Measurements from ENCODE around the gene TMEM88. TPM values are rescaled to one million over a fixed set of nuclear protein-coding genes. Genes with fewer than 3 reads are reported as not detected.
A peak's percentile ranks its signal among the peaks of the same experiment; 100 is the strongest.
"Not testable (repeated sequence)": the region's sequence is repeated elsewhere in the genome, so short reads cannot be mapped to it uniquely, and the experiment has no call there.

The TMEM88 gene
- total RNA-seq, 1 donor from 2014 or later, result 17.2 TPM

DNA sequence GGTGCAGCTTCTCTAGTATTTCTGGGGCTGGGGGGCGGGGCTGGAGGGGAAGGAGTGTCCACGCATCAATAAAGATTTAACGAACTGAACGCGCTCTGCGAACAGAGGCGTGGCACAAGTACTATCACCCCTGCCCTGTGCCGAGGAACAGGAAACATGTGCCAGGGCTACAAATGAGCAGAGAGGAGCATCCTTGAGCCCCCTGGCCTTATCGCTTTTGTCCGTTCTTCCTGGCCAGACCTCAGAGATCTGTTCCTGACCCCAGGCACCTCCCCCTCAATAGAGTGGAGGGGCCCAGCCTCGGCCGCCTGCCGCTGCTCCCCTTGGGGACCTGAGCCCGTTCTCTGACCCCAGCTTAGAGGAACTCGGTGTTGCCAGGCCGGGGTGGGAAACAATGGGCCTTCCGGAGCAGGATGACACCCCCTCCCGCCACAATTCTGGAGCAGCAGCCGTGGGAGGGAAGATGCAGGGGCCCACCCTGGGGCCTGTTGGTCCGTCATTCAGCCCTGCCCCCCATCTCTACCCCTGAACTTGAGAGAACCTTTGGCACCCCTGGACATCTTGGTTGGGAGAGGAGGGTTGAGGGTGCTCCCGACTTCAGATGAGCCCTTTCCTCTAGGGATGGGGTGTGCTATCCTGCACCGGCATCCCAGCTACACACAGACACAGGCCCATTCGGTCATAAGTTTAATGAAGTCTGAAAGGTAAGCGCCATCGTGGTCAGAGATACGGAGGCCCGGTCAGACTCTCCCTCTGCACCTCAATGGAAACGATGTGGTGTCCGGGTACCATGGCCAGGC, 1.3 kb downstream of the TMEM88 start:
- DNase-seq (ENCODE audit: low read depth in 2 of 2), result peak; percentile 76 to 85

DNA sequence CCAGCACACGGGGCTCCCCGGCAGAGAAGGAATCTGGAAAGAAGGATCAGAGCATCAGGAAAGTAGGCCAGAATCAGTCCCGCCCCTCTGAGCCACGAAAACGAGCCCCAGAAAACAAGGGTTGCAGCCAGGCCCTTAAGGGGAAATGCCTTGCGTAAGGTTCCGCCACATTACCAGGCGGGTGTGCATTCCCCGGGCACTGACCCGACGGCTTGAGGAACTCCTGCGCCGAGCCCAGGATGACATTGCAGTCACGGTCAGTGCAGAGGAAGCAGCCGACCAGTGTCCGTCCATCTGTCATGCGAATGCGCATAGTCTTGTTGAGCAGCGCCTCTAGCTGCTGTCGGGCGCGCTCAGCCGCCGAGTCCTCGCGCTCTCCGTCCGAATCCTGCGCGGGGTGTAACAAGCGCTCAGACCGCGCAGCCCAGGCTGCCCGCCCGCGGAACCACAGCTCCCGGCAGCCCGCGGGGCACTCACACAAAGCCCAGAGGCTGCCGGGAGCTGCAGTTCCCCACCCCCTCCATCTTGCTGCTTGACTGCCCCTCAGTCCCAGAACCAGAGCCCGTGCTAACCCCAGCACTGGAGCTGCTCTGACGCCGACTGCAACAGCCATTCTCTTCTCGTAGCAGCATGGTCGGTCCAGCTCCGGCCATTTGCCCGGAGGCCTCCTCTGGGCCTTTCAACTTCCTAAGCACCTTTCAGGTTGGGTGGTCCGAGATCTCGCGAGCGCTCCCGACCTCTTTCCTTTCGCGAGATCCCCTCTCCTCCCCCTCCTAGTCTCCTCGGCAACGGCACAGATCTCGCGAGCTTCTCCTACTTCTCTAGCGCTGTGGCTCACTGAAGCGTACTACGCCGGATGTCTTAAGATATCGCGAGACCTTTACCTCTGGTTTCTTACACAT, 2.2 kb downstream of the TMEM88 start, which contains the start of gene NAA38:
Gene NAA38 (minus strand): TSS at position 749 of the 902 bp plus-strand sequence. CDS start 96 bp downstream, at position 653.
- DNase-seq (ENCODE audit: low read depth in 2 of 2), result peak; percentile 99

DNA sequence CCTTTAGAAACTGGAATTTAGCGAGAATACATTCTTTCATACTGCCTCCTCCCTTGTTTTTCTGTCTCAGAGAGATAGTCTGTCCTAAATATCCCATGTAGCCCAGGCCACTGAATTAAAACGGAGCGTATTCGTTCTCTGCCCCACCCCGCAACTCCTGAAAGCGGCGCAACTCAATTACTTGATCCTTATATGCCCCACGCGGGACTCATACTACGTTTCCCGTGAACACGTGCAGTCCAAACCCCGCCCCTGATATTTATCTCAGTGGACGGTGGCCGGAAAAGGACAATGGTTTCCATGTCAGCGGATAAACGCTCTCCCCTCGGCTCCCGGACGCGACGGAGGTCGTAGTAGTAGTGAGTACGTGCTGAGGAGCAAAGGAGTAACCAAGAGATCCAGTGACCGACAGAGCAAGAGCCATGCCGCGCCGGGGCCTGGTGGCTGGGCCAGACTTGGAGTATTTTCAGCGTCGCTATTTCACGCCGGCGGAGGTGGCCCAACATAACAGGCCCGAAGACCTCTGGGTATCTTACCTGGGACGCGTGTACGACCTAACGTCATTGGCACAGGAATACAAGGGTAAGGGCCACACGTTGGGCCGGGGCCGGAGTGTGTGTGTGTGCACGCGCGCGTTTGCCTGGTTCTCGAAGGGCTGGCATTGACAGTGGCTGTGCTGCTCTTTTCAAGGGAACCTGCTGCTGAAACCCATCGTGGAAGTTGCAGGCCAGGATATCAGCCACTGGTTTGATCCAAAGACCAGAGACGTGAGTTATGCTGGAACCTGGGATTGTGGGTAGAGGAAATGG, 3.1 kb downstream of the TMEM88 start, which contains the start of gene CYB5D1:
Gene CYB5D1 (plus strand): TSS at position 291 of the 809 bp plus-strand sequence. CDS start 132 bp downstream, at position 423.
- peak; percentile 92 to 95 for DNase-seq (ENCODE audit: low read depth in 2 of 2)

DNA sequence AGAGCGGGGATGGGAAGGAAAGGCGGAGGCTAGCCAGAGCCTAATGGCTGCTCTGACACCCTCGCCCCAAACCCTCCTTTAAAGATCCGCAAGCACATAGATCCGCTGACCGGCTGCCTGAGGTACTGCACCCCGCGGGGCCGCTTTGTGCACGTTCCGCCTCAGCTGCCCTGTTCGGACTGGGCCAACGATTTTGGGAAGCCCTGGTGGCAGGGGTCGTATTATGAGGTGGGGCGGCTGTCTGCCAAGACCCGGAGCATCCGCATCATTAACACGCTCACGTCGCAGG, 3.6 kb downstream of the TMEM88 start:
- DNase-seq (ENCODE audit: low read depth in 2 of 2), result peak in 1 of 2 donors; percentile 58

DNA sequence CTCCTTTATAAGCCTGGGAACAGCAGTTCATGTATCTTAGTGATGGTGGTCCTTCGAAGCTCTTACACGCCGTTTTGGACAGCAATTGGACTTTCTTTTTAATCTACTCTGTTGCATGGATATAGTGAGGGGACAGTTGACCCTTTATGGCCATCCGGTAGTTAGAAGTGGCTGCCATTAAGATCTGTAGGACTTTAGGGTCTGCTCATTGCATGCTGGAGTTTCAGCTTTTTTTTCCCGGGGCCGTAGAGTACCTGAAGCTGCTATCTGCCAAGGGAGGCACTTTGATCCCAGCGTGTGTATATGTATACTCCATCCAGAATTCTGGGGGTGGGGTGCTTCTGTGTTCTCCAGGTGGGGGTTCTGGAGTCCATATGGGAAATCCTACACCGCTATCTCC, 4.2 kb downstream of the TMEM88 start:
- DNase-seq (ENCODE audit: low read depth in 2 of 2), result no peak

DNA sequence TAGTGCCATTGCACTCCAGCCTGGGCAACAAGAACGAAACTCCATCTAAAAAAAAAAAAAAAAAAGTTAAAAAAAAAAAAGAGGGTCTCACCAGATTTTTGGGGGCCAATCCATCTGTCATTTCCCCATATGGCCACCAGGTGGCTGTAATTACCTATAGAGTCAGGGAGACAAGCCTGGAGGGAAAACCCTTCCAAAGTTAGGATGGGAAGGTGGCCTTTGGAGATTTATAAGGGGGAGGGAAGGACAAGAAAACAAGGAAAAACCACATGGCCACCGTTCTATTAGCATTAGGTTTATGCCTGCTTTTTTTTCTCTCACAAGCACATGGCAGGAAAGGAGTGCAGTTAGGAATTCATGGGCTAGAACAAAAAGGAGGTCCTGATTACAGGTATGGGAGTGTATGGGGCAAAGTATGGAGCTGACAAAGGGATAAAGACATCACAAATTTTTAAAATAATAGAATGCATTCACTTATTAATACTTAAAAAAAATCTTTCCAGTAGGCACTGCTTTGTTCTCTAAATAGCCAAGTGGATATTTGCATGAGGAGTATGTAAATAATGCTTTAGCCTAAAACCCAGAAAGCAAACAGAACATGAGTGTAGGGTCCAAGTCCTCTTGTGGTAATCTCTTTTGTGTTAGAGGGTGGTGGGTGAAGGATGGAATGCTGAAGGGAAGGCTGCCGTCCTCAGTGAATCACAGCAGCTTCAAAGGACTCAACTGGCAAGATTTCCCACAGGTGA, 8.0 kb downstream of the TMEM88 start:
- DNase-seq (ENCODE audit: low read depth in 2 of 2), result peak in 1 of 2 donors; percentile 58

DNA sequence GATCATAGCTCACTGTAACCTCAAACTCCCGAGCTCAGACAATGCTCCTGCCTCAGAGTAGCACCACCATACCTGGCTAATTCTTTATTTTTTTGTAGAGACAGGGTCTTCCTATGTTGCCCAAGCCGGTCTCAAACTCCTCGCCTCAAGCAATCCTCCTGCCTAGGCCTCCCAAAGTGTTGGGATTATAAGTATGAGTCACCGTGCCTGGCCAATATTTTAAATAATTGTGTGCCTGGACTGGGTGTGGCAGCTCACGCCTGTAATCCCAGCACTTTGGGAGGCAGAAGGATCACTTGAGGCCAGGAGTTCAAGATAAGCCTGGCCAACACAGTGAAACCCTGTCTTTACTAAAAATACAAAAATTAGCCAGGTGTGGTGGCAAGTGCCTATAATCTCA, 9.5 kb downstream of the TMEM88 start:
- DNase-seq (ENCODE audit: low read depth in 2 of 2), result not testable (repeated sequence)

DNA sequence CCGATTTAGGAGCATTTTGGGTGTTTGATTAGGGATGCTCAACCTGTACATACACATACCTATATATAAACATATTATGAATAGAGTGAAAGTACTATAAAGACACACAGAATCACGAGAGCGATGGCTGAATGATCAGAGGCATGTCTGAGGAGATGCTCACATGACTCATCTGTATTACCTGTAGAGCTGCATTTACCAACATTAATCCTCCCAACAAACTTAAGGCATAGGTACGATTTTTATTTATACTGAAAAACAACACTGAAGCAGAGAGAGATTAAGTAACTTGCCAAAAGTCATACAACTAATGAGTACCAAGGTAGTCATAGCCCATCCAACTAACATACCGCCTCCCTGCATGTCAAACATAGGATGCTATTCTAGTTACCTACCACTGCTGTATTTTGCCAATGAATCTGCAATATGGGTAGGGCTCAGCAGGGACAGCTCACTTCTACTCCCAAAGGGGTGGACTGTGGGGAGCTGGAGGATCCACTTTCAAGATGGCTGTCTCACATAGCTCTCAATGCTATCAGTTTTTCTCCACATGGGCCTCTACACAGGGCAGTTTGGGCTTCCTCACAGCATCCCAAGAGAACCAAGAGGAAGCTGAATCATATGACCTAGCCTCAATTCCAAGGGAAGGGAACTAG, 10.3 kb downstream of the TMEM88 start:
- no peak for DNase-seq (ENCODE audit: low read depth in 2 of 2)

DNA sequence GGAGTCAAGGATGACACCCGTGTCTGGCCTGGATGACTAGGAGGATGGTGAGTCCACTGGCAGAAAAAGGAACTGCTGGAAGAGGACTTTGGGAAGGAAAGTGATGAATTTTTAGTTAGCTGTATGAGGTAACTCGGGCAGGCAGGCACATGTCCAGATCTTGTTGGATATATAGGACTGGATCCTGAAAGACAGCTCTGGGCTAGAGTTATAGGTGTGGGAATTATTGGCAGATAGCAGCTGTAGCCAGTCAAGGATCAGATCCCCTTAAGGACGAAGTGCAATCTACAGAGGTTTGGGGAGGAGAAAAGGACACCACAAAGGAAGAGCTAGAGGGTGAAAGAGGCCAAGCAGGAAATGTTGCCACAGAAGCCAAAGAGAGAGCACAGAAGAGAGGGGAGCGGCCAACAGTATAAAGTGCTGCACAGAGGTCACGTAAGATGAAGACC, 13.0 kb downstream of the TMEM88 start:
- no peak for DNase-seq (ENCODE audit: low read depth in 2 of 2)

DNA sequence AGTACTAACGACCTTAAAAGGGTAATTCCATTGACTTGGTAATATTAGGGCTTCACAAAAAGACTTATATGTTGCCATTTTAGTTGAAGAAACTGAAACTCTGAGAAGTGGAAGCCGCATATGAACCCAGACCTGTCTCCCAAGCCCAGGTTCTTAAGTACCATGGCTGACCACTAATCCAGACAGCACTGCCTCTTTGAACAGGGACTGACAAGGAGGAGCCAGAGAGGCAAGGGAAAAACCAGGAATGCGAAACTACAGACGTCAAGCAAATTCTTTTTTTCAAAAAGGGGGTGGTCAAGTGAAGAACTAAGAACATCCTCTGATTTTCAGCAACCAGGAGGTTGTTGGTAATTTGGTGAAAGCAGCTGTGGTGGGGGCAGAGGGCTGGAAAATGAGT, 18.2 kb downstream of the TMEM88 start:
- DNase-seq (ENCODE audit: low read depth in 2 of 2), result no peak

DNA sequence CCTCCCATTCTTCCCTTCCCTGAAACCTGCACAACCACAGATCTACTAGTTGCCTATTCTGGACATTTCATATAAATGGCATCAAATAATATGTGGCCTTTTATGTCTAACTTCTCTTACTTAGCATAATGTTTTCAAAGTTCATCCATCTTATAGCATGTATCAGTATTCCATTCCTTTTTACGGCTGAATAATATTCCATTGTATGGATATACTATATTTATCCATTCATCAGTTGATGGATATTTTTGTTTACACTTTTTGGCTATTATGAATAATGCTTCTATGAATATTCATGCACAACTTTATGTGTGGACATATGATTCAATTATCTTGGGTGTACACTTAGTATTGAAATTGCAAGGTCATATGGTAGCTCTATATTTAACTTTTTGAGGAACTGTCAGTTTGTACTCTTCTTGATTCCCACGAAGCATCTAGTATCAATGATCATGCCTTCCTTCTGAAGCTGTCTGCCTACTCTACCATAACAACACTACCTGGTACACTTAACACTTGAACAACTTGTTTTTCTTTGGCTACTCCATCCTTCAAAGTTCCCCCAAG, 21.0 kb downstream of the TMEM88 start:
- DNase-seq (ENCODE audit: low read depth in 2 of 2), result no peak

DNA sequence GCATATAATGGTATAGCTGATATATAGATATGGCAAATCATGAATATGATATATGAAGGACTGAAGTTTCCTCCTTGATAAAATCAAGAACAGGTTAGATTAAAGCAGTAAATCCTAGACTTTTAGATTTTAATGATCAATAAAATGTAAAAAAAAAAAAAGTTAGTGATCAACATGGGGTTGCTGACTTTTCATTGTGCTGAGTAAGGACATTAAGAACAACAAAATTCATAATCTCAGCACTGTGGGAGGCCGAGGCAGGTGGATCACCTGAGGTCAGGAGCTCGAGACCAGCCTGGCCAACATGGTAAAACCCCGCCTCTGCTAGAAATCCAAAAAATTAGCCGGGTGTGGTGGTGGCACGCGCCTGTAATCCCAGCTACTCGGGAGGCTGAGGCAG, 23.4 kb downstream of the TMEM88 start:
- no peak for DNase-seq (ENCODE audit: low read depth in 2 of 2)

DNA sequence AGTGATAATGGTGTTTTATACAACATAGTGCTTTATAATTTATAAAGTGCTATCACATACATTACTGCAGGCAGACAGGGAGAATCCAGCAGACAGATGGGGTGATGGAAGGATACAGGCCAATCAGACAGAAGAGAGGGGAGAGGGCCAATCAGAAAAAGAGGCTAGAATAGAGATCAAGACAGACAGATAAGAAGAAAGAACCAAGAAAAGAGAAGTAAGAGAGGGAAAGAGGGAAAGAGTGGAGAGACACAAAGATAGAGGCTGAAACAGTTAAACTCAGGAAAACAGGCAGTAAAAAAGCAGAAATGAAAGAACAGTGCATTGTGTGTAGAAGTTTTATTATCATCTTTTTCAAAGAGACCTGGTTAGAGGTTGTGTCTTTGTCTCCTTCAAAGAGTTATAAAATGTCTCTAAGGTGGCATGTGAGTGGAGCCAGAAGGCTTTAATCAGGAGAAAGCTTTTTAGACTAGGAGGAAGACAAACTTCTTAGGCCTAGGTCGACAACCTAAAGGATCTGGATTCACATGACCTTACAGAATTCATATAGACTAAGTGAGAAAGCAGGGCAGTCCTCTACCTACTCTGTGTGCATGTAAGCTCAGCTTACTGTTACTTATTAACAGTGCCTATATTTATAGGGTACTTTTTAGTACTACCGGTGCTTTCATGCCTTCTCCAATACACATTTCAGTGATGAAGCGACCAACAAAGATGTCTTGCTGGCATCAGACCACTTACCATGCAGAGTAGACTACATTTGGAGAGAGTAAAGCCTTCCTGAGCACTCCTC, 25.4 kb downstream of the TMEM88 start:
- DNase-seq (ENCODE audit: low read depth in 2 of 2), result no peak

DNA sequence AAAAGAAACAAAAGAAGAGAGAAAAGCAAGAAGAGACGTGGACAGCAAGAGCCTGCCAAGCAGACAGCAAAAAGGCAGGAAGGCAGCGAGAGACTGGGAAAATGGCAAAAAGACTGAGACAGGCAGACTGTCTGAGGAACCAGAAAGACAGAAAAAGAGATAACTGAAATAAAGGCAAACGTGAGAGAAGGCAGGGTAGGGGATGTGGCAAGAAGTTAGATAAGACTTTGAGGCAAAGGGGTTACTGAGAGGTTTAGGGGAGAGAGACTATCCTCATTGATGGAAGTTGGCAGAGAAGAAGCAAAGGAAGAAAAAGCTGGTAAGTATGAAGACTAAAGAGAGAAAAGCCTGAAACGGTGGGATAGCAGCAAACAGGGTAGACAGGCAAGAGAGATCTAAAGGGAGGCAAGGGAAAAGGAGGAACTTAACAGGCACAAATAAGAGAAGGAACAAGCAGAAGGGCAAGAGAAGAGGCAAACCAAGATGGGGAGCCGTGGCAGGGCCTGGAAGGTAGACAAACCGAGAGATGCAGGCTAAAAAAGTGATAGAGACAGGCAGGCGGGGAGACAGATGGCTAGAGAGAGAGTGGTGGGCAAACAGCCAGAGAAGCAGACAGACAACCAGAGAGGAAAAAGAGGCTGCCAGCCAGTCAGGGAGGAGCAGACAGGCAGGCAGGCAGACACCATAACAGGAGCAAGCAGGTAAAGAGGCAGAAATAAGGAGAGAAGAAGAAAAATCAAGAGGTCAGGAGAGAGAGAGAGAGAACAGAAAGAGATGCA, 26.6 kb downstream of the TMEM88 start:
- peak in 1 of 2 donors; percentile 10 for DNase-seq (ENCODE audit: low read depth in 2 of 2)

DNA sequence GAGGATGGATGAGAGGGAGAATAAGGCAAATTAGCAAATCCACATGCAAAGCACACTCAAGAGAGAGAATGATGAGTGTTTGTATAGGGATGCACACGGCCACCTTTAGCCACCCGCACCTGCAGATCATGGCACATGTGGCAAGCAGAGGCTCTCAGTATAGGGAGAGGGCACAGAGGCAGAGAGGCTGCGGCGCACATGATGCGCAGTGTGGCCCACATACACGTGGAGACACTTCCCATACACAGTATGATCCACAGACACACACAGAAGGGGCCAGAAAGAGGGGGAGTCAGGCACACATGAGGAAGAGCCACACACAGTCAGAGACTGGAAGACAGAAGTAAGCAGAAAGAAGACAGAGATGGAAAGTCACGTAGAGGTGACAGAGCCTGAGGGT, 27.2 kb downstream of the TMEM88 start:
- DNase-seq (ENCODE audit: low read depth in 2 of 2), result no peak

DNA sequence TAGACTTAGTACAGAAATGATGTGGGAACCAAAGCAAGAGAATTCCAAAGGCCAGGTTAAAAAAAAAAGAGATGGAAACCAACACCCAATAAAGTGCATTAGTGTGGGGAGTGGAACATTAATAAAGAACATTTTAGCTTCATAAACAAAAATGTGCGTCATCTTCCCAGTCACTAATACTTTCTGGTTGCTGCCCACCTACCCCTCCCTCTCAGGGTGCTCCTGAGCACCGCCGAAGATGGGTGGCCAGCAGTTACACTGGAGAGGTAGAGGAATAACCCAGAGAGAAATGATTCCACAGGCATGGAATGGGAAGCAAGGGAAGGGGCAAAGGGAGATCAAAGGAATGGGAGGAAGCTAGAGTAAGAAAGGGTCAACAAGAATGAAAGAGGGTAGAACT, 27.8 kb downstream of the TMEM88 start:
- no peak for DNase-seq (ENCODE audit: low read depth in 2 of 2)

DNA sequence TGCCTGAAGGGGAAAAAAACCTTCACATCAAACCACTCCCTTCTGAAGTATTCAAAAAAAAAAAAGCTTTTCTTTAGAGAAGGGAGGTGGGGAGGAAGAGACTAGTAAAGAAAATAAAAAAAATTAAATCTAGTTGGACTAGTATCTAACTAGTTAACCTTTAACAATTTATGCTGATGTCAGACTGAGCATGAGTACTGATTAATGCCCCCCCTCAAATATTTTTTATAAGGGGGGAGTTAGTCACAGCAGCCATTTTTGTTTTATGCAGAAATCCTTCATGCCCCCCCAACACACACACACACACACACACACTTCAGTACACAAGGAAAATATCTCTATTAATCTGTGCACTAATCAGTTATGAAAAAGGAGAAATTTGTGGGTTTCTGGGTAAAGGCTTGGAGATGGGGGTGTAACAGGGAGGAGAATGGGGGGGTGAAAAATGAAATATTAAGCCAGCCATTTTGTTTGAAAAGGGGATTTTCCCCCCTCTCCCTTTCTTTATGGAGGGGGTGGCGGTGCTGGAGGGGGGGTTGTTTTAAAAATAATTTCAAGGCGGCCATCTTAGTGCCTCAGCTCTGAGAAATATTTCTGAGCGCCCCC, 29.0 kb downstream of the TMEM88 start:
- peak in 1 of 2 donors; percentile 32 for DNase-seq (ENCODE audit: low read depth in 2 of 2)
